GM19328 (cell line): ENCODE data around the gene ASB8.

Experiments
- ATAC-seq: cut with Tn5 transposase; IDR thresholded peaks from one replicate; pipeline ENCODE4 v1.9.1; 2021; ENCODE audit warnings: mild to moderate bottlenecking, moderate library complexity; ENCODE audit not compliant: unreplicated experiment

Gene ASB8, protein sequence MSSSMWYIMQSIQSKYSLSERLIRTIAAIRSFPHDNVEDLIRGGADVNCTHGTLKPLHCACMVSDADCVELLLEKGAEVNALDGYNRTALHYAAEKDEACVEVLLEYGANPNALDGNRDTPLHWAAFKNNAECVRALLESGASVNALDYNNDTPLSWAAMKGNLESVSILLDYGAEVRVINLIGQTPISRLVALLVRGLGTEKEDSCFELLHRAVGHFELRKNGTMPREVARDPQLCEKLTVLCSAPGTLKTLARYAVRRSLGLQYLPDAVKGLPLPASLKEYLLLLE

DNA sequence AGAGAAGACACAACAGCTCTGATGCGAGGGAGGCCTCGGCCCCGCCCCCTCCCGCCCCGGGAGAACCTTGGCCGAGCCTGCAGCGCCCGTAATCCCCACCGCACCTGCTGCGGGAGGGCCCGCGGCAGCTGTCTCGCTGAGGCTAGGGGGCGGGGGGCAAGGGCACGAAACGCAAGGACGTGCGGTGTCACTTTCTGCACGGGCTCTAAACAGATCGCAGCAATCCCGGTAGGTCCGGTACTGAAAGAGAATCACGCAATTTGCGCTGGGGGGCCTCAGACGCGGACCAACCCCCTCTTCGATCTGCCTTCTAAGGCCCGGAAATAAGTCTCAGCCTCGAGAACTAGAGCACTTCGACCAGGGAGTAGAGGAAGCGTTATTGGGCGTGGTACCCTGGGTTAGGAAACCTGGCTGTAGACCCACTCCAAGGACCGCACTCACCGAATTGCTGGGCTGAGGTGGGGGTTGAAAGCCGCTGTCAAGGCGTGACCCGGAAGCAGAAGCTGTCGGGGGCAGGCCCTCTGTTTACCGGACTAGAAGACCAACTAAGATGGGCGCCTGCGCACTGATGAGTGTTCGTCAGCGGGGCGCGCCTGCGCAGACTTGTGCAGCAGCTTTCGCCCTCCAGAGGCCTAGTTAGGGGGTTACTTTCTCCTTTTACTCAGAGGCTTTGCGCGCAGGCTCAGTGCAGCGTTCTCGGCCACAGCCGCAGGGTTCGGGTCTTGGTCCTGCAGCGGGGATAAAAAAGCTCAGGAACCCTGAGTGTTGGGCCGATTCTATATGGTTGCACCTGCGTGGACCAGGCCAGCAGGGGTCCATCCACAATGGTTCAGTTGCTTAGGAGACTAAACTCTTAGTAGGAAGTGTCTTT, at the start of gene ASB8:
Gene ASB8, minus strand, starts transcription at position 498 of the 871 bp plus-strand sequence. CDS start 4,019 bp downstream, outside the sequence.
- peak; percentile 94 for ATAC-seq

DNA sequence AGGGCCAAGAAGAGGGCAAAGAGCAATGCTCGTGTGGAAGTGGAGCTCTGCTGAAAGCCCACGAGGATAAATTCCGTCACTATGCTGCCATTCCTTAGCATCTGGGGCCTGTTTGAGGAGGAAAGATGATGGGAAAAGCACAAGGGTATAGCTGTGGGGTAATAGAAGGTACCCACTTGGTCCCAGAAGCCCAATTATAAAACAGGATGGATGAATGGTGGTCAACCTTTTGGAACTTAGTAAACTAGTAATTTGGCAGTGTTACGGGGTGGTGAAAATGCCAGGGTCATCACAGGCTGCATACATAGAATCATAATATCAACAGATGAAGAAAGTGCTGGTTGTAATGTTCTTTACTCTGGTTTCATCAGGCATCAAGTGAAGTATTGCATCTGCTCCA, 45.9 kb upstream of the ASB8 start, which contains the start of gene OR10AD1:
Gene OR10AD1, minus strand, starts transcription at position 101 of the 400 bp plus-strand sequence. Its CDS starts 0 bp downstream, at position 101.
- ATAC-seq = no peak

DNA sequence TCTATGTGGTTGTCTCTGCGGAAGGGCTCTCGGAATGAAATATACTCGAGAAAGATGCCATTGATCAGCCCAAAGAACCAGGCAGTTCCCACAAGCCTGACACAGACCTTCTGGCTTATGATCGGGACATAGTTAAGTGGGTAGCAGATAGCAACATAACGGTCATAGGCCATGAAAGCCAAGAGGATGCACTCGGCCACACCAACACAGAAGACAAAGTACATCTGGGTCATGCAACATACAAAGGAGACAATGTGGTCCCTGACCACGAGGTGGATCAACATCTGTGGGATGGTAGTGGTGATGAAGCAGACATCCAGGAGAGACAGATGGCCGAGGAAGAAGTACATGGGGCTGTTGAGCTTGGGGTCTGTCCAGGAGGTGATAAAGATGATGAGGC, 45.5 kb upstream of the ASB8 start:
- ATAC-seq = no peak

DNA sequence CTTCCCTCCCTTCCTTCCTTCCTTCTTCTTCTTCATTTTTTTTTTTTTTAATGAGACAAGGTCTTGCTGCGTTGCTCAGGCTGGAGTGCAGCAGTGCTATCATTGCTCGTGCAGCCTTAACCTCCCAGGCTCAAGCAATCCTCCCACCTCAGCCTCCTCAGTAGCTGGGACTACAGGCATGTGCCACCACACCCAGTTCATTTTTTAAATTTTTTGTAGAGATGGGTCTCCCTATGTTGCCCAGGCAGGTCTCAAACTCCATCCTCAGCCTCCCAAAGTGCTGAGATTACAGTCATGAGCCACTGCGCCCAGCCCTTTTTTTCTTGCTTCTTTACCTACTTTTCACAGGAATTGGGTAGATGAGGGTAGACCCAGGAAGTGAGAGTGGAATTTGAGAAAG, 44.2 kb upstream of the ASB8 start:
- ATAC-seq = no peak

DNA sequence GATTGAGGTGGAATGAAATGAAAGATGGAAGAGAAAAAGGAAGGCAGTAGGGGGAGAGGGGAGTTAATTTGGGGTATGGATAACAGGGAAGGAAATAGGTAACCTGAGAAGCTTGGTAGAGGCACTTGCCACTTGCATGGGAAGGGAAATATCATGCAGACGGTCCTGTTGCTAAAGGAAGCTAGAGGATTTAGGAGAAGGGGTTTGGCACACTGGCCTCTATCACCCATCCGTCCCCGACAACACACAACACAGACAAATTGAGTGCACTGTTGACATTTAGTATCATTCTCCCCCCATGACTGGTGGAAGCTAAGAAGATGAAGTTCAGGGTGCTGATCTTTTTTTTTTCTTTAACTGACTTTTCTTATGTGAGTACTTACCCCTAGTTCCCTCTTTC, 43.8 kb upstream of the ASB8 start:
- ATAC-seq = no peak

DNA sequence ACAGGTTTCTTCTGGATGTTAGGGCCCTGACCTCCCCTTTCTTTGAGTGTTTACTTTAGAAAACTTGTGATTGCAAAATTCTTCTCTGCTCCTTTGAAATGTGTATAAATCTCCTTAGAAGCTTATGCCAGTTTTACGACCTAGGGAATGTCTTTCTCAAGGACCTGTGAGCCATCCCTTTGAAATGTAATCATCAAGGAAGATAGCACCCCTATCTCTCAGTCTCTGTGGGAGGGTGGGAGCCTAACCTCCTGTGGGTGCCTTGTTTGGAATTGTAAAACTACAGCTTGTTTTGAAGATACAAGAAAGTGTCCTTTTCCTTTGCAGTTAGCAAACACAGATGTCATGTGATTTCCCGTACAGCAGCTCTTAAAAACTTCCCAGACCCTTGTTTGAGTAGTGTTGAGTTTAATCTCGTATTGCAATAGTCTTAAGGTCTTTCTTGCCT, 42.5 kb upstream of the ASB8 start:
- no peak for ATAC-seq

DNA sequence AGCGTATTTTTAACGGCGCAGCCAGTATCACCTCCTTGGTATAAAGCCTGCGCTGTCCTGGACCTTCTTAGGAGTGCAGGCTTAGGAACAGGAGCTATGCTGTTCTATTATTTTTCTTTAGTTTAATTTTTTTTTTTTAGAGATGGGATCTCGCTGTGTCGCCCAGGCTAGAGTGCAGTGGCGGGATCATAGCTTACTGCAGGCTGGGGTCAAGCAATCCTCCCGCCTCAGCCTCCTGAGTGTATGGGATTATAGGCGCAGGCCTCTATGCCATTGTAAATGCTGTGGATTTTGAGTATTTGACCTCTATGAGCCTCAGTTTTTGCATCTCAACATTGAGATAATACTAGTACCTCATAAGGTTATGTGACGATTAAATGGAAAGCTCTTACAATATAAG, 41.7 kb upstream of the ASB8 start:
- no peak for ATAC-seq

DNA sequence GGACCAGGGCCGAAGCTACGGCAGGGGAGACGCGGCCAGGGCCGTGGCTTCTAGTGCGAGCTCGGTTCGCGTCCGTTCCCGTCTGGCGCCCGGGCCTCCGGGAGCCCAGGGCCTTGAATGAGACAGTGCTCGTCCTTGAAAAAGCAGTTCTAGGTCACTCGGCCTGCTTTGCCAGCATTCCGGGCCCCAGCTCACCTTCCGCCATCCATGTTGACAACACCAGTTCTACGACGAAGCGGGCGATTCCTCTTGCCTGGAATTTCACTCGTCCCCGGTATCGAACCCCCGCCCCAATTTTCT, 41.3 kb upstream of the ASB8 start:
- peak; percentile 9 for ATAC-seq

DNA sequence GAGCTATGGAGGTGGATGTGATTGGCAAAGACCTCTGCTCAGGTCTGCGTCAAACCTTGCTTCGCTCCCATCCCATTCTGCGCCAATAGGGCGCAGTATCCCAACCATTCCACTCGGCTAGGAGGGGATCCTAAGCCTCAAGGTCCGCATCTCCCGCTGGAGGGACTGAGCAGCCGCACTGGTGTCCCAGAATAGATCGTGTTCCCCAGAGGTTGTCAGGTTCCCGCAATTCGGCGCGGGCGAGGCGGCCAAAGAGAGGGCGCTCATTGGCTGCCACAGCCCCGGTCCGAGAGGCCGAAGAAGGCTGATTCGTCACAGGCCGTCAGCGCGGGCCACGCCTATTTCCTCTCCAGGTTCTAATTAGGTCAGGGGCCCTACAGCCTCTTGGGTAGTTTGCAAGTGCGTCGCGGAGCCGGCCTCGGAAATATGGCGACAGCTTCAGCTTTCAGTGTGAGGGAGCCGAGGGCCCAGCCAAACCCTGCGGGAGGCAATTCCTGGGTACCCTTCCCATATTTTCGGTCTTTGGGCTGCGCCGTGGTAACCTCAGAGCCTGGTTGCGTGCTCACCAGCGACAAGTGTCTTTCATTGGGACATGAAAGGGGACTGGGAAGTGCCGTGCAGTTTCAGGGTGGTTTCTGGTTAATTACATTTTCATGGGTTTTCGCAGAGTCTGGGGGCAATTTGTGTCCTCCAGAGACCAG, 40.8 kb upstream of the ASB8 start:
- peak; percentile 100 for ATAC-seq

DNA sequence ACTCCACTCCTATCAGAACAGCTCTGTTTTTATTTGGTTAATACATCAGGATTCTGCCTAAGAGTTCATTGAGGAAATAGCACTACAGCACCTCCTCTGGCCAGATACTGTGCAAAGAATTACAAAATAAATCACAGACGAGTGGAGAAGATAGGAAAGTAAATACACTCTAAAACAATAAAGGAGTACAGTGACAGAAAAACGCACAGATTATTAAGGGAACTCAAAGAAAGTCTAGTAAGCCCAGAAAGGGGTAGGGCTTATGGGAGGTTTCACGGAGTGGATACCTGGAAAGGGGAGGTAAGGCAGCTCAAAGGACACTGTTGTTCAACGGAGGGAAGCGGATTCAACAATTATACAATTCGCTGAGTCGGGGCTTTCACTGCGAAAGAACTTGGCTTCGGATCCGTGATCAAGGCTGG, 40.2 kb upstream of the ASB8 start:
- no peak for ATAC-seq

DNA sequence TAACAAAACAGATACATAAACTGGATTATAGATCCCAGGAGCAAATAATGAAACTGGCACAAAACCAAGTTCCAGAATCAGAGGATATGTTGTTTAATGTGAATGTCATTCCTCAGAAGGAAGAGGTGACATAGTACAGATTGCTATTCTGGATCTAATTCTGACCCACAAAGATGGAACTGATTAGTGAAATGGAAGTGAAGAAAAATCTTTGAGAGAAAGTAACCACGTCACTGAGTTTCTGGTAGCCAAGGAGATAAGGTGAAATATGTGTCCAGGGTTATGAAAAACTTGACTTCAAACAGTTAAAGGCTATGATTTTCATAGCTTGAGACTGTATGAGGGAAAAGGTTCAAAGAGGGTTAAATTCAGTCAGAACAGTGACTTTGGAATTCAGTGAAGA, 37.5 kb upstream of the ASB8 start:
- ATAC-seq = no peak

DNA sequence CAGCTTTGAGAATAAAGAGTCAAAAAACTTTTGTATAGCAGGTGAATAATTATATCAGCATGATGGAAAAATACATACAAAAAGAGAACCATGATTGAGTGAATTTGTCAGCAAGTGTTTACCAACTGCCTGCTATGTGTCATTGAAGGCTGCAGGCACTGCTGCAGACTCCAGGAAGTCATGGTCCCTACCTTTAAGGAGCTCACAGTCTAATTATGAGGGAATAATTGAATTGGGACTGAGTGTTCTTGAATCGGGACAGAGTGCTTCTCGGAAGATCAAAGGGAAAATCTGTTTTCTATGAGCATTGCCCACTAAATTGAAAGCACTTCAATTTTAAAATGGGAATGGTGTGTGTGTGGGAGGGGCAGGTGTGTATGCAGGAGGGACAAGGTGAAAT, 36.3 kb upstream of the ASB8 start:
- ATAC-seq = no peak

DNA sequence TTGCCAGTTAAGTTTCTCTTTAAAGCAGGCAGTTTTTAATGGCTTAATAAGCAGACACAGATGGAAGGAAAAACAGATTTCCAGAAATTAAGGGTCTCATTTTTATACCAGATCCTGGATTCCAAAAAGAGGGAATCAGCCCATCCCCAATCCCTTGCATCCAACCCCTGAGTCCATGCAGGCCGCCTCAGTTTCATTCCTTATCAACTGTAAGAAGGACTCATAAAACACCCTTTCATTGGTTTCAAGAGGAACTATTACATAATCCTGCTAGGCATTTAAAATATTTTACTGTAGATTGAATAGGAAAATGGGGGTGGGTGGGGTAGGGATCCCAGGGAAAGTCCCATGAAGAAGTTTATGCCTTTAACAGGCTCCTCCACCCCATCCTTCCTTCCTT, 35.5 kb upstream of the ASB8 start:
- ATAC-seq = no peak

DNA sequence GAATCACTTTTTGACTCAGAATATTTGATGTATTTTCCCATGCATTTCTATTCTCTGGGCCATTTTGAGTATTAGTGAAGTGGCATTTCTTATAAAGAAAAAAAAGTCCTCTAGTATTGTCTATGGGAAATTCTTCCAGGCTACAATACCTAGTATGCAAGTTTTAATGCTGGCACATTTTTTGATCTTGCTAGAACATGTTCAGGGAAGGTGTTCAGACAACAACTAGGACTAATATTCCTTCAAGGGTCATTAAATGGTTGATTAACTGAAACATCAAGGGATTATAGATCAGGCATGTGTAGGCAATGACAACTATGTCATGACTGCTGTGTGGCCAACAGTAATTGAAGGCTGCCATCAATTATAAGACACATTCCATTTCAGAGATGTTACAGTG, 33.8 kb upstream of the ASB8 start:
- no peak for ATAC-seq

DNA sequence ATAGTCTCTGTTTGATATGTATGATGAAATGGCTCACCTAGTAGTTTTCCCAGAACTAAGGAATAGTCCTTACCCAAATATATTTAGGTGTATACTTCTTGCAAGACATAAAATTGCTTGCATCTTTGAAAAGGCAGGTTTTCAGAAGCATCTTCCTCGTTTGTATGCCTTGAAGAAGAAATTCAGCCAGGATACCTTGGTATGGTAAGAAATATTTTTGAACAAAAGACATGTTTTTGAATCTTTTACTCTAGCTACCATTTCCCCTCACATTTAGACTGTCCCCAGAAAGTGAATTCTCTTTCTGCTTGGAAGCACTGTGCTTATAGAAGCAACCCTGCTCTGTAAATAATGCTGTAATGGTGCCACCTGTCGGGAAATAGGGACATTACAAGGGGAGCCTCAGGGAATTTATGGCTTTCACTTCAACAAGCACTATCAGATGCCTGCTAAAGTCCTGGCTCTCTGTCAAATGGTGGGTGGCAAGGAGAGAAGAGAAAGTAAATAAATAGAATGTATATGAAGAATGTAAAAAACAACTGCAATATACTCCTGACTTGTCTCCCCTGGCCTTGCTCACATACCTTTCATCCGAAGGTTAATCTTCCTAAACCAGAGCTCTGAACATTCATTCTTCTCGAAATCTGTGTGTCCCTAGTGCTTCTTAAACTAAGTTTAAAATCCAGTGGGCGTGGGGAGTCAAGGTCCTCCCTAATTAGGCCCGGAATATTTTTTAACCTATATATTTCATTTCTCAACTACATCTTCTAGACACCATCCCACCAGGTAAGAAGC, 32.2 kb upstream of the ASB8 start:
- ATAC-seq = no peak

DNA sequence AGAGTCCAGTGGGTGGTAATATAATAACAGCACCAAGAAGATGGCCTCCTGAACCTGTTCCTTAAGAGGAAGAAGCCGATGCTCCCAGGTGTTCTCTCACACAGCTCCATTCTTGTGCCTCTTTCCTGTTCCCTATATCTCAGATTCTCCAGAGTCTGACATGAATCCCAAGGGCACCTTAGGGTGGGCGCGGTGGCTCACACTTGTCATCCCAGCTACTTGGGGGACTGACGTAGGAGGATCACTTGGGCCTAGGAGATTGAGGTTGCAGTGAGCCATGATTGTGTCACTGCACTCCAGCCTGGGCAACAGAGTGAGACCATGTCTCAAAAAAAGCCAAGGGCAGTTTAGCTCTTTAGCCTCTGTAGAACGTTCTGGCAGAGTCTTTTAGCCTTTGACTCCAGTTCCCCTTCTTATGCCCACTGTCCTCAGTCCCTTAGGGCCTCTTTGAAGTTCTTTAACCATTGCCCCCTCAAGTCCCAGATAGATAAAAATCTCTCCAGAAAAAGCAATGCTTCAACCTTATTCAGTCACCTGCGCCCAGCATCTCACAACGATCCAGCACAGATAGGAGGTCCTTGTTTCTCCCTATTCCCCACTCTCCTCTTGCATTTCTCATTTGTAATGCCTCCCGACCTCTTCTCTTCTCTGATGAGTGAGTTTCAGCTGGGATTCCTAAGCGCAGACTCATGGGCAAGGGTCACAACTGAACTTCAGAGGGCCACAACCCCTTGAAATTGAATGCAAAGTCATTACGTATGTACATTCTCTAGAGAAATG, 30.8 kb upstream of the ASB8 start:
- no peak for ATAC-seq

DNA sequence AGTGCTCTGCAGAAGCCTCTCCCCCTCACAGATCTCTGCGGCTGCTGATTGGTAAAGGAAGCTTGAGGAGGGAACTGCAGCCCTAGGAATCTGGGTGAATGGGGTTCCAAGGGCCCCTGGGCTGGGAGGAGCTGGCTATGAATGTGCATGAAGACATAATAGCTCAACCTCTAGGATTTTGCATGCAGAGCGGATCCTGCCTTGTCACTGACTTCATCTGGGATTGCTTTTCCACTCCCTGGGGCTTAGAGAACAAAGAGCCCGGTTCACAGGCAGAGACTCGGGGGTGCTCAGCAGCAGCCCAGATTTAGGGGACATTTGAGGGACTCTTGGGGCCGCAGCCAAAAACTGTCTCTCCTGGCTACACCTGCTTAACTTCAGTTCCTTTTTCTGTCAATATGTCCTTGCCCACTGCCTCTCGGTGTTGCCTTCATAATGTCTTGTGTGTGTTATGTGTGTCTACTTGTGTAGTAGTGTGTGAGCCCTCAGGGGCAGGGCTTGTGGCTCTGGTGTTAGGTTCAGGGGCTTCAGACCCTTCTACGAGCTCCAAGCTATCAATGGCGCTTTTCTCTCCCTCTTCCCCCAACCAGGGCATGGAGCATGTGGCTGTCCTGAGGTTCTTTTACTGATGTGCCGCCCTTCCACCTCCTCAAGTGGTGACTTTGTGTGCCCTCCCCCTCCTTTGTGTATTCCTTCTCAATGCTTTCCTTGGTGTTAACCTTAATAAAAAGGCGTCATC, 28.0 kb upstream of the ASB8 start:
- ATAC-seq = no peak

DNA sequence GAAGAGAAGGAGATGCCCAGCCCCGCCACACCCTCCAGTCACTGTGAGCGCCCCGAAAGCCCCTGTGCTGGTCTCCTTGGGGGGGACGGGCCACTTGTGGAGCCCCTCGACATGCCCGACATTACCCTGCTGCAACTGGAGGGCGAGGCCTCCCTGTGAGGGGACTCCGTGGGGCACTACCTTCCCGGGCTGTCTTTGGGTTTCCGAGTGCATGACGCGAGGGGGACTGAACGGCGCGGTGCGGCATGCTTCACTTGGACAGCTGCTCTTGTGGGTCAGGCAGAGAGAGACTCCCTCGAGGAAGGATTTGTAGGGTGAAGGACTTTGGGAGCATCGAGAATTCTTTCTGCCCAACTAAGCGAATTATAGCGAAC, 27.2 kb upstream of the ASB8 start:
- no peak for ATAC-seq

DNA sequence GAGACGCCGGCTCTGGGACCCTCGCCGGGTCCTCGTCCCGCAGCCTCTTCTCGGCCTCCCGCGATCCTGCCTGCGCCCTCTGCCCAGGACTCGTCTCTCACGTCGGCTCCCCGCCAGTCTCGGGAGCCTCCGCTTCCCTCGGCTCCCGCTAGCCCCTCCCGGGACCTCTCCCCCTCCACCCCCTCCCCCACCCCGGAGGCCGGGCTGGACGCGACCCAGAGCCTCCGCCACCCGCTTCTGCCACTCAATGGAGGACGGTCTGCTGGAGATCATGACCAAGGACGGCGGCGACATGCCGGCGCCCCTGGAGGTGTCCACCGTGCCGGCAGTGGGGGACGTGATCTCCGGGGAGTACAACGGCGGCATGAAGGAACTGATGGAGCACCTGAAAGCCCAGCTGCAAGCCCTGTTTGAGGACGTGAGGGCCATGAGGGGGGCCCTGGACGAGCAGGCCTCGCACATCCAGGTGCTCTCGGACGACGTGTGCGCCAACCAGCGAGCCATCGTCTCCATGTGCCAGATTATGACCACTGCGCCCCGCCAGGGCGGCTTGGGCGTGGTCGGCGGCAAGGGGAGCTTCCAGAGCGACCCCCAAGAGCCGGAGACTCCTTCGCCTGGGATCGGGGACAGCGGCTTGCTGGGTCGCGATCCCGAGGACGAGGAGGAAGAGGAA, 26.7 kb upstream of the ASB8 start:
- ATAC-seq = no peak
